ENCODE data around the gene CLPSL1. TPM values are rescaled to one million over a fixed set of nuclear protein-coding genes. Genes with fewer than 3 reads are reported as not detected.

CLPSL1 gene
- total RNA-seq, 1 experiment from 2014 or later = not detected

DNA sequence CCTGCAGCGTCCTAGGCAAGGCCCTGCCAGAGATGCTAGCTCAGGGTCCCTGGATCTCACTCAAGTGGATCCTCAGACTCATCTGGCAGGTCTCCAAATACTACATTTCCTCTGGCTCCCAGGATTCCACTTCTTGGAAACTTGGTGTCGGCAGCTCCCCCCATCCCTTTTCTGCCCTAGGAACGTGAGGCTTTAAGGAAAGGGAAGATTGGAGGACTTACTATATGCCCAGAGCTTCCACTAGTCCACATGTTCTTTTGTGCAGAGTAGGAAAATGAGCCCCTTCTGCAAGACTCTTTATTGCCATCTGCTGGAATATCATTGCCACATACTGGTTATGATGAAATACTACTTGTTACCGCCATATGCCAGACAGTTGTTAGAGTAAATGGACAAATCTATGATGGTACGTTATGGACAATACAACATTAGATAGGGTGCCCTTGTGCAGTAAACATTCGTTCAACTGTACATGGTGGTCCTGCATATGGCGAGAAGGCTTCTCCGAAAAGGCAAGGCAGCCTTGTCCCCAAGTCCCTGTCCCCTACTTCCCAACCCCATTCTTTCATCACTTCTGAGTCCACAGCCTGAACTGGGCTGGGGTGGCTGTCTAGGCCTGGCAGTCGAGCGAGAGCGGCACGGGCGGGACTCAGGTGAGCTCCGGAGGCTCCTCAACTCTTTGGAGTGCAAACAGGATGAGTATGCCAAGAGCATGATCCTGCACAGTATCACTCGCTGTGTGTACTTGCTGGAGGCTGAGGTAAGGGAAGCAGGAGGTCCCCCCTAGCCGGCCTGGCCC is 43.2 kb upstream of the CLPSL1 start:
- Histone ChIP-seq H3K9ac (ENCODE audit: low read length) (no peak overlapping the region), H3K4me2 (ENCODE audit: low read length) (no peak overlapping the region), H4K20me1 (ENCODE audit: low read length) (no peaks in the 10 kb centered on the region), H3K4me1 (ENCODE audit: insufficient read depth, low read length) (peaks cover 1% of the 10 kb centered on the region), H2AFZ (ENCODE audit: low read length) (peak overlapping the region; percentile 51), H3K4me3 (ENCODE audit: low read length) (no peak overlapping the region), H3K9me3 (ENCODE audit: low read length) (no peaks in the 10 kb centered on the region), H3K79me2 (ENCODE audit: low read length) (no peaks in the 10 kb centered on the region), H3K27me3 (ENCODE audit: low read length) (no peaks in the 10 kb centered on the region), H3F3A (ENCODE audit: low read length, unreplicated experiment) (no peaks in the 10 kb centered on the region), H3K9me2 (replicated peaks; ENCODE audit: low read length) (no peaks in the 10 kb centered on the region), H3K36me3 (ENCODE audit: low read depth, low read length) (no peaks in the 10 kb centered on the region), H3K27ac (ENCODE audit: low read length) (no peak overlapping the region)
- BruUV-seq (replicated peaks) = no TSS peak
- intact Hi-C loops (cut with micrococcal nuclease) = loop anchor here (1.0 to 2.0 kb wide), 4 partner anchors 49 to 214 kb away; partner anchors contain the start of gene FKBP5
- ATAC-seq (peak; percentile 87), DNase-seq (peak; percentile 87)
- ChIA-PET POLR2A (ENCODE audit: unreplicated experiment) (interaction anchor here (0.6 kb wide), 1 partner anchor 860 kb away, joined by 3 read pairs; no protein-coding TSS in a partner anchor), CTCF (interaction anchor here (0.8 to 2.5 kb wide), 6 partner anchors 10 to 215 kb away, joined by 4 to 25 read pairs (median 7); no protein-coding TSS in a partner anchor)
- no peak for TF ChIP-seq EZH2 (IDR thresholded peaks at IDR 0.05; ENCODE audit: low read length, unreplicated experiment)
- TF ChIP-seq, protein P1, sequence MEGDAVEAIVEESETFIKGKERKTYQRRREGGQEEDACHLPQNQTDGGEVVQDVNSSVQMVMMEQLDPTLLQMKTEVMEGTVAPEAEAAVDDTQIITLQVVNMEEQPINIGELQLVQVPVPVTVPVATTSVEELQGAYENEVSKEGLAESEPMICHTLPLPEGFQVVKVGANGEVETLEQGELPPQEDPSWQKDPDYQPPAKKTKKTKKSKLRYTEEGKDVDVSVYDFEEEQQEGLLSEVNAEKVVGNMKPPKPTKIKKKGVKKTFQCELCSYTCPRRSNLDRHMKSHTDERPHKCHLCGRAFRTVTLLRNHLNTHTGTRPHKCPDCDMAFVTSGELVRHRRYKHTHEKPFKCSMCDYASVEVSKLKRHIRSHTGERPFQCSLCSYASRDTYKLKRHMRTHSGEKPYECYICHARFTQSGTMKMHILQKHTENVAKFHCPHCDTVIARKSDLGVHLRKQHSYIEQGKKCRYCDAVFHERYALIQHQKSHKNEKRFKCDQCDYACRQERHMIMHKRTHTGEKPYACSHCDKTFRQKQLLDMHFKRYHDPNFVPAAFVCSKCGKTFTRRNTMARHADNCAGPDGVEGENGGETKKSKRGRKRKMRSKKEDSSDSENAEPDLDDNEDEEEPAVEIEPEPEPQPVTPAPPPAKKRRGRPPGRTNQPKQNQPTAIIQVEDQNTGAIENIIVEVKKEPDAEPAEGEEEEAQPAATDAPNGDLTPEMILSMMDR (conservative IDR thresholded peaks at IDR 0.05; ENCODE audit: low read depth, low read length) = peak; percentile 90

DNA sequence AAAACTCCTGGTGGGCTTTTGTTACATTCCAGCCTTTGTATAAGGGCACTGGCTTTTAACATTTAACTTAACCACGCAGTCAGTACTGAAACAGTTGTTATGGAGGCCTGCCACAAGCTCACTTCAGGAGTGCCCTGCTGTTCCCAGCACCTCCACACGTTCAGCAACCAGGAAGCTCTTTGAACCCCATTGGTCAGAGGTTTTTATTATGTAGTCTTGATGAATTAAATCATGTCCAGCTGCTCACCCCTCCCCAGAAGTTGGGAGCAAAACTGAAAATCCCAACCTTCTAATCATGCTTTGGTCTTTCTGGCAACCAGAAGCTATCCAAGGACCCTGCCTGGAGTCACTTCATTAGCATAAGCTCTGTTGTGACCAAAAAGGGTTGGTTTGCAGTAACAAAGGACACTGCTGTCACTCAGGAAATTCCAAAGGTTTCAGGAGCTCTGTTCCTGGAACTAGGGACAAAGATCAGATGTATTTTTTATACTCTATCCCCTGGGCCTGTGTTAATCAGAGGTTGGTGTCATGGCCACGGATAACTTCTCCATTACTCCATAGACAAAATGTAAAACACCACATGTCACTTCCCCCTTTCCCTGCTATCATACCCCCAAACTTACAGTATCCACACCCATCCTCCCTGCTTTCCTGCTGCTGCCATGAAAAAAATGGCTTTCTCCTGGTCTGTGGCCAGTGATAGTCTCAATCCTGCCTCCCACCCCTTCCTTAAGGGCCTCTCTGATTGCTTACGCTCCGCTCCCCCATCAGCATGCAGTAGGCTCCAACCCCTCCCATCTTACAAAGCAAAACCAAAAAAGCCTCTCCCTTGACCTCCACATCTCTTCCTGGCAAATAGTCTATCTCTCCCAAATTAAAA is 40.9 kb upstream of the CLPSL1 start:
- H3K36me3 ChIP-seq (ENCODE audit: low read depth, low read length) = no peaks in the 10 kb centered on the region
- H3K9me2 ChIP-seq (replicated peaks; ENCODE audit: low read length) = no peaks in the 10 kb centered on the region
- H3K27me3 ChIP-seq (ENCODE audit: low read length) = no peaks in the 10 kb centered on the region
- H3K79me2 ChIP-seq (ENCODE audit: low read length) = no peaks in the 10 kb centered on the region
- no peaks in the 10 kb centered on the region for H4K20me1 ChIP-seq (ENCODE audit: low read length)
- no peaks in the 10 kb centered on the region for H3F3A ChIP-seq (ENCODE audit: low read length, unreplicated experiment)
- no peak for ATAC-seq
- DNase-seq = no peak
- no peak overlapping the region for H3K4me3 ChIP-seq (ENCODE audit: low read length)
- BruUV-seq (replicated peaks) = no TSS peak
- H3K27ac ChIP-seq (ENCODE audit: low read length) = no peak overlapping the region
- CTCF ChIA-PET = interaction anchor here (0.5 kb wide), 1 partner anchor 151 kb away, joined by 3 read pairs; no protein-coding TSS in a partner anchor
- POLR2A ChIA-PET (ENCODE audit: unreplicated experiment) = no interaction called here
- no peak for TF ChIP-seq EZH2 (IDR thresholded peaks at IDR 0.05; ENCODE audit: low read length, unreplicated experiment)
- TF ChIP-seq, protein P1 (conservative IDR thresholded peaks at IDR 0.05; ENCODE audit: low read depth, low read length) = no peak
- TF ChIP-seq EZH2phosphoT487 (IDR thresholded peaks at IDR 0.05; ENCODE audit: borderline replicate concordance, low read length) = no peak
- H3K9ac ChIP-seq (ENCODE audit: low read length) = no peak overlapping the region
- H3K9me3 ChIP-seq (ENCODE audit: low read length) = no peaks in the 10 kb centered on the region
- H2AFZ ChIP-seq (ENCODE audit: low read length) = no peak overlapping the region
- no peak overlapping the region for H3K4me2 ChIP-seq (ENCODE audit: low read length)
- intact Hi-C loops (cut with micrococcal nuclease) = no loop called here
- no peaks in the 10 kb centered on the region for H3K4me1 ChIP-seq (ENCODE audit: insufficient read depth, low read length)

Data from PC-3 (cell line).